A549 treated with Hydrocortisone at 1 μM for 4 hours (cell line): Measurements from ENCODE around the gene SERTAD2. TPM values are rescaled to one million over a fixed set of nuclear protein-coding genes. Genes with fewer than 3 reads are reported as not detected.

Source experiments
- total RNA-seq: library from RNA; stranded (reverse); fragments of 200-300 nt; extraction: Qiagen RNA extraction; gene quantifications from 5 replicates; pipeline ENCODE4 v1.2.3, GENCODE V29; 2022

SERTAD2 gene
- 7.8 to 12.7 TPM (median 9.6 TPM) in 5 replicates for total RNA-seq

GRCh38 chr2:64653109-64654062, at the start of gene SERTAD2:
SERTAD2 (minus strand) TSS chr2:64653913; CDS start chr2:64636871, 17,042 bp downstream.

Other genes with a start within 250 kb of the SERTAD2 start
- 11.1 to 13.9 TPM (median 12.3 TPM) in 5 replicates for gene LGALSL, start 199.8 kb downstream of the SERTAD2 start, total RNA-seq
- 21.1 to 29.2 TPM (median 23.4 TPM) in 5 replicates for gene AFTPH, start 129.6 kb downstream of the SERTAD2 start, total RNA-seq